Right atrium auricular region (tissue), 2 donors: Measurements from ENCODE around the gene C5orf47. TPM values are rescaled to one million over a fixed set of nuclear protein-coding genes. Genes with fewer than 3 reads are reported as not detected.

Source experiments
- DNase-seq: peaks from one replicate; pipeline ENCODE4 v3.0.0-alpha.2; 2019; ENCODE audit warnings: low spot score
- H3K27ac ChIP-seq, 2 donors: fragments of 200-600 bp; sonication (generic); 1 replicate in 1 of 2; 2 replicates in 1 of 2; pipeline ENCODE4 v1.5.1; 2016 to 2019
- H3K27me3 ChIP-seq, 2 donors: fragments of 200-600 bp; sonication (generic); one replicate each; pipeline versions ENCODE4 v1.5.1 to v1.6.0; 2017 to 2019
- H3K36me3 ChIP-seq: fragments of 200-600 bp; sonication (generic); one replicate; pipeline ENCODE4 v1.5.1; 2016
- H3K4me1 ChIP-seq, 2 donors: fragments of 200-600 bp; sonication (generic); one replicate each; pipeline versions ENCODE4 v1.5.1 to v1.6.0; 2017 to 2019
- H3K4me3 ChIP-seq, 2 donors: fragments of 200-600 bp; sonication (generic); 1 replicate in 1 of 2; 2 replicates in 1 of 2; pipeline ENCODE4 v1.5.1; 2017 to 2019; ENCODE audit warnings: mild to moderate bottlenecking in 1 of 2, moderate library complexity in 1 of 2
- H3K9me3 ChIP-seq, 2 donors: fragments of 200-600 bp; sonication (generic); one replicate each; pipeline ENCODE4 v1.5.1; 2019
- CTCF ChIP-seq, 2 donors: fragments of 200-600 bp; sonication (generic); IDR thresholded peaks; one replicate each; pipeline ENCODE4 v1.5.1; 2019; ENCODE audit warnings: antibody characterized with exemption in 2 of 2
- total RNA-seq, 2 donors: library from RNA; depleted of rRNA; stranded (reverse); fragments of >200 nt; gene quantifications; one replicate each; pipeline ENCODE4 v1.1.0, GENCODE V29; 2016

C5orf47 gene
- under 1 TPM in 1 of 2 donors, not detected in 1; 0.12 TPM for total RNA-seq

- TF ChIP-seq CTCF (IDR thresholded peaks at IDR 0.05): no peak
Measured at GRCh38 chr5:173988554-173989431, at the start of gene C5orf47. TSS of gene C5orf47 (plus strand) at chr5:173989170. CDS start at chr5:173989264, 94 bp downstream.

GRCh38 chr5:173940269-173940668 lies 48.7 kb upstream of the C5orf47 start:
- H3K27me3 ChIP-seq: no peaks in the 10 kb centered on the region
- no peak for DNase-seq
- peaks cover 0 to 32% of the 10 kb centered on the region in 2 donors for H3K4me1 ChIP-seq
- no peaks in the 10 kb centered on the region for H3K9me3 ChIP-seq
- no peak for TF ChIP-seq CTCF (IDR thresholded peaks at IDR 0.05)
- H3K27ac ChIP-seq: no peak overlapping the region
- H3K4me3 ChIP-seq: no peak overlapping the region
- peaks cover 8% of the 10 kb centered on the region for H3K36me3 ChIP-seq

More at GRCh38 chr5:173988554-173989431, at the start of gene C5orf47:
- Histone ChIP-seq H3K27ac (no peak within 1 kb of the TSS), H3K4me3 (no peak within 1 kb of the TSS), H3K9me3 (peaks cover 0 to 8% of the 10 kb centered on the region in 2 donors), H3K36me3 (no peaks in the 10 kb centered on the region), H3K27me3 (no peaks in the 10 kb centered on the region), H3K4me1 (no peaks in the 10 kb centered on the region)
- DNase-seq: no peak

DNA sequence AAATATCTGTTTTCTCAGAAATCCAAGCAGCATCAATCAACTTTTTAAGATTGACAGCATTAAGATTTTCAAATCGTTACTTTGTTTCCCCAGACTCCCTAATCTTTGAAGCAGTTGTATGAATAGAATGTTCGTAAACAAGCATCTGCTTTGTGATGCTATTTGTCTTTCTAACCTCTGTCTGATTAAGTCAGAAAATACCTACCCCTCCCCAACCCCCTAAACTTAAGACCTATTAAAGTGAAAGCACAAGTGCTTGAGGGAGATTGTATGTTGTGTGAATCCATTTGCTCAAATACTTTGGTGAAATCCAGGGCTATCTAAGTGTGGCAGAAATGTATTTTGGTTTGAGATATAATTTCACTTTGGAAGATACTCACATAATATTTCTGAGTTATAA lies 47.9 kb upstream of the C5orf47 start:
- Histone ChIP-seq H3K9me3 (no peaks in the 10 kb centered on the region), H3K4me3 (no peak overlapping the region), H3K27me3 (no peaks in the 10 kb centered on the region), H3K4me1 (peaks cover 0 to 29% of the 10 kb centered on the region in 2 donors), H3K27ac (no peak overlapping the region), H3K36me3 (peaks cover 17% of the 10 kb centered on the region)
- TF ChIP-seq CTCF (IDR thresholded peaks at IDR 0.05): no peak
- no peak for DNase-seq

- no peaks in the 10 kb centered on the region for H3K9me3 ChIP-seq
- DNase-seq: no peak
- H3K27ac ChIP-seq: no peak overlapping the region
- H3K36me3 ChIP-seq: peaks cover 24% of the 10 kb centered on the region
- no peak overlapping the region for H3K4me3 ChIP-seq
- H3K4me1 ChIP-seq: peaks cover 0 to 29% of the 10 kb centered on the region in 2 donors
- no peaks in the 10 kb centered on the region for H3K27me3 ChIP-seq
- TF ChIP-seq CTCF (IDR thresholded peaks at IDR 0.05): no peak
Measured at GRCh38 chr5:173941758-173942401, 47.1 kb upstream of the C5orf47 start.

GRCh38 chr5:173944511-173944910 lies 44.5 kb upstream of the C5orf47 start:
- Histone ChIP-seq H3K4me1 (peaks cover 0 to 29% of the 10 kb centered on the region in 2 donors), H3K27ac (no peak overlapping the region), H3K9me3 (no peaks in the 10 kb centered on the region), H3K36me3 (peaks cover 41% of the 10 kb centered on the region), H3K4me3 (no peak overlapping the region), H3K27me3 (no peaks in the 10 kb centered on the region)
- TF ChIP-seq CTCF (IDR thresholded peaks at IDR 0.05): no peak
- no peak for DNase-seq
